Measurements from ENCODE around the gene EFNA5. TPM values are rescaled to one million over a fixed set of nuclear protein-coding genes. Genes with fewer than 3 reads are reported as not detected.

The EFNA5 gene
- total and polyA plus RNA-seq, 2 experiments from 2014 or later, result 0.64 to 0.86 TPM

GRCh38 chr5:107380654-107381053 is 290.1 kb downstream of the EFNA5 start:
- H3K27me3 ChIP-seq (replicated peaks; ENCODE audit: insufficient read depth), result peaks cover 23% of the 10 kb centered on the region
- no peak for DNase-seq
- H3K36me3 ChIP-seq (ENCODE audit: low read depth), result no peaks in the 10 kb centered on the region
- TF ChIP-seq EZH2 (IDR thresholded peaks at IDR 0.05; ENCODE audit: insufficient read depth, poor library complexity, severe bottlenecking) (no peak), EZH2phosphoT487 (IDR thresholded peaks at IDR 0.05; ENCODE audit: insufficient read depth, low read depth) (no peak)
- 0 out of 2 replicates have a peak, but pooled peaks cover 7% of the 10 kb centered on the region for H3K4me1 ChIP-seq (ENCODE audit: insufficient read depth)
- no peak overlapping the region for H3K9ac ChIP-seq
- no peak overlapping the region for H3K4me2 ChIP-seq (ENCODE audit: unreplicated experiment)
- in situ Hi-C loops (cut with MboI), result no loop called here
- H3K9me2 ChIP-seq (ENCODE audit: insufficient read depth), result no peaks in the 10 kb centered on the region
- no peaks in the 10 kb centered on the region for H4K20me1 ChIP-seq (ENCODE audit: insufficient read depth)
- no peak overlapping the region for H2AFZ ChIP-seq
- H3K4me3 ChIP-seq, result no peak overlapping the region
- H3K27ac ChIP-seq, result no peak overlapping the region
- H3F3A ChIP-seq (ENCODE audit: insufficient read depth), result no peaks in the 10 kb centered on the region
- H3K9me3 ChIP-seq (ENCODE audit: low read depth), result no peaks in the 10 kb centered on the region
- WGBS, 2 experiments (ENCODE audit: low coverage in 1 of 2, low lambda C conversion rate in 2 of 2, missing lambda C conversion rate in 2 of 2), result 92 to 96% methylated on average over 10 of the region's 10 CpGs
- H3K79me2 ChIP-seq (ENCODE audit: insufficient read depth), result no peaks in the 10 kb centered on the region

GRCh38 chr5:107378218-107378899 is 292.4 kb downstream of the EFNA5 start:
- DNase-seq, result no peak
- Histone ChIP-seq H3K9me2 (ENCODE audit: insufficient read depth) (no peaks in the 10 kb centered on the region), H3K27ac (no peak overlapping the region), H2AFZ (no peak overlapping the region), H3K4me1 (ENCODE audit: insufficient read depth) (0 out of 2 replicates have a peak, but pooled peaks cover 7% of the 10 kb centered on the region), H3K4me3 (no peak overlapping the region), H3K36me3 (ENCODE audit: low read depth) (no peaks in the 10 kb centered on the region), H3K79me2 (ENCODE audit: insufficient read depth) (no peaks in the 10 kb centered on the region), H3K9me3 (ENCODE audit: low read depth) (no peaks in the 10 kb centered on the region), H4K20me1 (ENCODE audit: insufficient read depth) (no peaks in the 10 kb centered on the region), H3K27me3 (replicated peaks; ENCODE audit: insufficient read depth) (peaks cover 11% of the 10 kb centered on the region; the same call in 1 of the 2 replicates), H3F3A (ENCODE audit: insufficient read depth) (no peaks in the 10 kb centered on the region), H3K4me2 (ENCODE audit: unreplicated experiment) (no peak overlapping the region), H3K9ac (no peak overlapping the region)
- 79 to 89% methylated on average over 2 of the region's 2 CpGs for WGBS, 2 experiments (ENCODE audit: low coverage in 1 of 2, low lambda C conversion rate in 2 of 2, missing lambda C conversion rate in 2 of 2)
- TF ChIP-seq EZH2 (IDR thresholded peaks at IDR 0.05; ENCODE audit: insufficient read depth, poor library complexity, severe bottlenecking), result no peak
- no peak for TF ChIP-seq EZH2phosphoT487 (IDR thresholded peaks at IDR 0.05; ENCODE audit: insufficient read depth, low read depth)
- in situ Hi-C loops (cut with MboI), result no loop called here

DNA sequence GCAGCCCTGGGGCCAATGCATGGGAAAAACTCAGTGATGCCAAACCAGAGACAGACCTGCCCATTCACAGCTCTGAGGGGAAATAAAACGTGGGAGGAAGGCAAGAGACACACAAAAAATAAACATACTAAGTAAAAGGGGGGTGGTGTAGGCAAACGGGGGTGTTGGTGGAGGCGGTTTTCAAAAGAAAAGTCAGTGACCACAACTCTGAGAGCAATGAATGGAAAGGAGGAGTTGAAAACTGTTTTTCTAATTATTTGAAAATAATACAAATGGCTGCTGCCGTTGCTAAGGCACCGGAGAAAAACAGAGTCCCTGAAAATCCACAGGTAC is 293.5 kb downstream of the EFNA5 start:
- H3K9me2 ChIP-seq (ENCODE audit: insufficient read depth), result no peaks in the 10 kb centered on the region
- H3K27me3 ChIP-seq (replicated peaks; ENCODE audit: insufficient read depth), result peaks cover 18% of the 10 kb centered on the region; the same call in 1 of the 2 replicates
- no peaks in the 10 kb centered on the region for H3F3A ChIP-seq (ENCODE audit: insufficient read depth)
- TF ChIP-seq EZH2 (IDR thresholded peaks at IDR 0.05; ENCODE audit: insufficient read depth, poor library complexity, severe bottlenecking), result no peak
- TF ChIP-seq EZH2phosphoT487 (IDR thresholded peaks at IDR 0.05; ENCODE audit: insufficient read depth, low read depth), result no peak
- H3K4me2 ChIP-seq (ENCODE audit: unreplicated experiment), result no peak overlapping the region
- no peaks in the 10 kb centered on the region for H4K20me1 ChIP-seq (ENCODE audit: insufficient read depth)
- no peak overlapping the region for H2AFZ ChIP-seq
- in situ Hi-C loops (cut with MboI), result no loop called here
- no peak overlapping the region for H3K9ac ChIP-seq
- H3K4me1 ChIP-seq (ENCODE audit: insufficient read depth), result 0 out of 2 replicates have a peak, but pooled peaks cover 7% of the 10 kb centered on the region
- H3K27ac ChIP-seq, result no peak overlapping the region
- no peaks in the 10 kb centered on the region for H3K79me2 ChIP-seq (ENCODE audit: insufficient read depth)
- H3K4me3 ChIP-seq, result no peak overlapping the region
- no peak for DNase-seq
- WGBS, 2 experiments (ENCODE audit: low coverage in 1 of 2, low lambda C conversion rate in 2 of 2, missing lambda C conversion rate in 2 of 2), result 77% methylated on average over 5 of the region's 5 CpGs
- H3K9me3 ChIP-seq (ENCODE audit: low read depth), result no peaks in the 10 kb centered on the region
- H3K36me3 ChIP-seq (ENCODE audit: low read depth), result no peaks in the 10 kb centered on the region

GRCh38 chr5:107376546-107377276 is 294.0 kb downstream of the EFNA5 start:
- H2AFZ ChIP-seq, result no peak overlapping the region
- 72% methylated on average over 11 of the region's 11 CpGs for WGBS, 2 experiments (ENCODE audit: low coverage in 1 of 2, low lambda C conversion rate in 2 of 2, missing lambda C conversion rate in 2 of 2)
- in situ Hi-C loops (cut with MboI), result no loop called here

More at GRCh38 chr5:107376546-107377276, 294.0 kb downstream of the EFNA5 start:
- no peaks in the 10 kb centered on the region for H3K79me2 ChIP-seq (ENCODE audit: insufficient read depth)
- no peak overlapping the region for H3K27ac ChIP-seq
- 0 out of 2 replicates have a peak, but pooled peaks cover 4% of the 10 kb centered on the region for H3K4me1 ChIP-seq (ENCODE audit: insufficient read depth)
- peaks cover 24% of the 10 kb centered on the region; the same call in 1 of the 2 replicates for H3K27me3 ChIP-seq (replicated peaks; ENCODE audit: insufficient read depth)
- no peaks in the 10 kb centered on the region for H4K20me1 ChIP-seq (ENCODE audit: insufficient read depth)
- no peaks in the 10 kb centered on the region for H3K36me3 ChIP-seq (ENCODE audit: low read depth)
- H3K9me3 ChIP-seq (ENCODE audit: low read depth), result no peaks in the 10 kb centered on the region
- no peak for DNase-seq
- H3K9ac ChIP-seq, result no peak overlapping the region
- H3K4me3 ChIP-seq, result no peak overlapping the region
- no peaks in the 10 kb centered on the region for H3K9me2 ChIP-seq (ENCODE audit: insufficient read depth)
- TF ChIP-seq EZH2phosphoT487 (IDR thresholded peaks at IDR 0.05; ENCODE audit: insufficient read depth, low read depth), result no peak
- TF ChIP-seq EZH2 (IDR thresholded peaks at IDR 0.05; ENCODE audit: insufficient read depth, poor library complexity, severe bottlenecking), result no peak
- H3F3A ChIP-seq (ENCODE audit: insufficient read depth), result no peaks in the 10 kb centered on the region
- H3K4me2 ChIP-seq (ENCODE audit: unreplicated experiment), result no peak overlapping the region
